ENCODE data around the gene ZFP37.

Gene ZFP37

DNA sequence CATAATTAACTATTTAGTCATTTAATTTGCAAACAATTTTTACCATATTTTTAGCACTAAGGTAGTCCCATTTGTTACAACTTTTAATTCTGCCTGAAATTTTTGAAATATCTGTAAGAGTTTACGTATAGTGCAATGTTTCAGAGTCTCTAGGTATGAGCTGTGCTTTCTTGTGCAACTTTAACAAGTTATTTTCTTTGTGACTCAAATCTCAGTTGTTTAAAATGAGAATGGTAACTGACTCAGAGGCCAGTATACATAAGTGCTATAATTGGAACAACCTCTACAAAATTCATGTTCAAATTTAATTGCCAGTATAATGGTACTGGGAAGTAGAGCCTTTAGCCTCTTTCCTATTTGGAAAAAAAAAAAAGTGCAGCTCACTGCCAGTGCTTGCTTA is 30.3 kb downstream of the ZFP37 start:
- no peaks in the 10 kb centered on the region for H3K79me1 ChIP-seq (replicated peaks; ENCODE audit: low read length, poor library complexity, severe bottlenecking)
- H2BK5ac ChIP-seq (ENCODE audit: low read depth, low read length, poor library complexity, severe bottlenecking): no peak overlapping the region
- H2BK120ac ChIP-seq (ENCODE audit: low read depth, low read length): no peak overlapping the region
- H2AK5ac ChIP-seq (ENCODE audit: low read length, severe bottlenecking): no peak overlapping the region
- H3K9me3 ChIP-seq (ENCODE audit: control insufficient read depth, low read length): peaks cover 83% of the 10 kb centered on the region
- no peaks in the 10 kb centered on the region for H3K4me1 ChIP-seq (ENCODE audit: control insufficient read depth, insufficient read depth, low read depth, low read length)
- H3K18ac ChIP-seq (ENCODE audit: low read depth in 1 of 2, low read length in 2 of 2): no peak overlapping the region
- H3K27ac ChIP-seq (ENCODE audit: low read length, poor library complexity, severe bottlenecking): no peak overlapping the region
- 40% methylated on average over 1 of the region's 1 CpG for WGBS
- no peak overlapping the region for H2AFZ ChIP-seq (ENCODE audit: low read depth, low read length)
- DNase-seq: no peak
- no peak overlapping the region for H3K23ac ChIP-seq (ENCODE audit: low read length in 2 of 2)
- no peak overlapping the region for H2BK12ac ChIP-seq (ENCODE audit: low read length in 2 of 2)
- no peak overlapping the region for H4K8ac ChIP-seq (ENCODE audit: low read length)
- no peaks in the 10 kb centered on the region for H3K36me3 ChIP-seq (ENCODE audit: control insufficient read depth in 1 of 2, insufficient read depth in 2 of 2, low read depth in 1 of 2, low read length in 2 of 2)
- no peak overlapping the region for H3K4ac ChIP-seq (ENCODE audit: low read depth in 1 of 2, low read length in 2 of 2)
- no peak overlapping the region for H2BK15ac ChIP-seq (ENCODE audit: low read depth, poor library complexity, severe bottlenecking)
- H3K14ac ChIP-seq (ENCODE audit: low read length in 2 of 2): no peak overlapping the region
- peak overlapping the region in 1 of 2 experiments; percentile 29 for H3K4me3 ChIP-seq (ENCODE audit: insufficient read depth in 1 of 2, low read depth in 1 of 2, low read length in 2 of 2)
- no peak overlapping the region for H3K4me2 ChIP-seq (ENCODE audit: low read length, poor library complexity, severe bottlenecking)
- H4K91ac ChIP-seq (ENCODE audit: low read length): no peak overlapping the region
- H3K27me3 ChIP-seq (ENCODE audit: control insufficient read depth in 1 of 2, insufficient read depth in 1 of 2, low read length in 2 of 2): no peaks in the 10 kb centered on the region
- no peak overlapping the region for H3K9ac ChIP-seq (ENCODE audit: low read length)

DNA sequence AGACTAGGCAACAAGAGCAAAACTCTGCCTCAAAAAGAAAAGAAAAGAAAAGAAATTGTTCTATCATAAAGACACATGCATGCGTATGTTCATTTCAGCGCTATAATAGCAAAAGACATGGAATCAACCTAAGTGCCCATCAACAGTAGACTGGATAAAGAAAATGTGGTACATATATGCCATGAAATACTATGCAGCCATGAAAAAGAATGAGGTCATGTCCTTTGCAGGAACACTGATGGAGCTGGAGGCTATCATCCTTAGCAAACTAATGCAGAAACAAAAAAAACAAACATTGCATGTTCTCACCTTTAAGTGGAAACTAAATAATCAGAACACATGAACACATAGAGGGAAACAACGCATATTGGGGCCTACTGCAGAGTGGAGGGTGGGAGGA is 38.3 kb downstream of the ZFP37 start:
- Histone ChIP-seq H3K9me3 (ENCODE audit: control insufficient read depth, low read length) (peaks cover 81% of the 10 kb centered on the region), H3K4me2 (ENCODE audit: low read length, poor library complexity, severe bottlenecking) (no peak overlapping the region), H4K91ac (ENCODE audit: low read length) (no peak overlapping the region), H4K8ac (ENCODE audit: low read length) (no peak overlapping the region), H3K27ac (ENCODE audit: low read length, poor library complexity, severe bottlenecking) (no peak overlapping the region), H3K23ac (ENCODE audit: low read length in 2 of 2) (no peak overlapping the region), H2AFZ (ENCODE audit: low read depth, low read length) (no peak overlapping the region), H3K79me1 (replicated peaks; ENCODE audit: low read length, poor library complexity, severe bottlenecking) (no peaks in the 10 kb centered on the region), H2BK120ac (ENCODE audit: low read depth, low read length) (no peak overlapping the region), H3K36me3 (ENCODE audit: control insufficient read depth in 1 of 2, insufficient read depth in 2 of 2, low read depth in 1 of 2, low read length in 2 of 2) (no peaks in the 10 kb centered on the region), H2AK5ac (ENCODE audit: low read length, severe bottlenecking) (no peak overlapping the region), H3K4me1 (ENCODE audit: control insufficient read depth, insufficient read depth, low read depth, low read length) (no peaks in the 10 kb centered on the region), H2BK15ac (ENCODE audit: low read depth, poor library complexity, severe bottlenecking) (no peak overlapping the region), H3K4ac (ENCODE audit: low read depth in 1 of 2, low read length in 2 of 2) (no peak overlapping the region), H2BK12ac (ENCODE audit: low read length in 2 of 2) (no peak overlapping the region), H3K9ac (ENCODE audit: low read length) (no peak overlapping the region), H2BK5ac (ENCODE audit: low read depth, low read length, poor library complexity, severe bottlenecking) (no peak overlapping the region), H3K18ac (ENCODE audit: low read depth in 1 of 2, low read length in 2 of 2) (no peak overlapping the region), H3K14ac (ENCODE audit: low read length in 2 of 2) (no peak overlapping the region), H3K27me3 (ENCODE audit: control insufficient read depth in 1 of 2, insufficient read depth in 1 of 2, low read length in 2 of 2) (no peaks in the 10 kb centered on the region), H3K4me3 (ENCODE audit: insufficient read depth in 1 of 2, low read depth in 1 of 2, low read length in 2 of 2) (peak overlapping the region in 1 of 2 experiments; percentile 14)
- 71% methylated on average over 1 of the region's 3 CpGs for WGBS
- no peak for DNase-seq

DNA sequence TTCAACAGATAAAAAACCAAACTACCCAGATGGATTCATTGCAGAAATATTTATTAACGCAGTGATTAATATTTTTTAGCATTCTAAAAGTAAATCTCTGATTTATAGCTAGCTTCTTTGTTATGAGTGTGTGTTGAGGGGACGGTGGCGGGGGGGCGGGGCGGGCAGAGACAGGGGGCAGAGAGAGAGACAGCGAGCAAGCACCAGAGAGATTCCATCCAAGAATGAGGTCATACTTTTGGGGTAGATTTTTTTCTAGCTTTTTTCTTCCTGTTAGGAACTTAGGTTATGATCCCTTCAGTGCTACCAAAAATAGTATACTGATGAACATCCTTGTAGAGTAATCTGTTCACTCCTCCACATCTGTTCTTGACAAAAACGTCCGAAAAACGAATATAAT is 44.0 kb downstream of the ZFP37 start:
- Histone ChIP-seq H2AFZ (ENCODE audit: low read depth, low read length) (no peak overlapping the region), H2AK5ac (ENCODE audit: low read length, severe bottlenecking) (no peak overlapping the region), H3K18ac (ENCODE audit: low read depth in 1 of 2, low read length in 2 of 2) (no peak overlapping the region), H3K14ac (ENCODE audit: low read length in 2 of 2) (no peak overlapping the region), H3K4me2 (ENCODE audit: low read length, poor library complexity, severe bottlenecking) (no peak overlapping the region), H4K8ac (ENCODE audit: low read length) (no peak overlapping the region), H3K4me1 (ENCODE audit: control insufficient read depth, insufficient read depth, low read depth, low read length) (peaks cover 3% of the 10 kb centered on the region), H3K23ac (ENCODE audit: low read length in 2 of 2) (no peak overlapping the region), H4K91ac (ENCODE audit: low read length) (no peak overlapping the region), H3K9me3 (ENCODE audit: control insufficient read depth, low read length) (peaks cover 76% of the 10 kb centered on the region), H3K27me3 (ENCODE audit: control insufficient read depth in 1 of 2, insufficient read depth in 1 of 2, low read length in 2 of 2) (no peaks in the 10 kb centered on the region), H2BK5ac (ENCODE audit: low read depth, low read length, poor library complexity, severe bottlenecking) (no peak overlapping the region), H2BK12ac (ENCODE audit: low read length in 2 of 2) (no peak overlapping the region), H3K79me1 (replicated peaks; ENCODE audit: low read length, poor library complexity, severe bottlenecking) (peaks cover 2% of the 10 kb centered on the region), H3K27ac (ENCODE audit: low read length, poor library complexity, severe bottlenecking) (no peak overlapping the region), H2BK15ac (ENCODE audit: low read depth, poor library complexity, severe bottlenecking) (no peak overlapping the region), H3K4ac (ENCODE audit: low read depth in 1 of 2, low read length in 2 of 2) (no peak overlapping the region), H3K36me3 (ENCODE audit: control insufficient read depth in 1 of 2, insufficient read depth in 2 of 2, low read depth in 1 of 2, low read length in 2 of 2) (peaks cover 0 to 3% of the 10 kb centered on the region in 2 experiments), H3K4me3 (ENCODE audit: insufficient read depth in 1 of 2, low read depth in 1 of 2, low read length in 2 of 2) (peak overlapping the region in 1 of 2 experiments; percentile 54), H3K9ac (ENCODE audit: low read length) (peak overlapping the region; percentile 73), H2BK120ac (ENCODE audit: low read depth, low read length) (no peak overlapping the region)
- DNase-seq: no peak
- 25% methylated on average over 2 of the region's 9 CpGs for WGBS

DNA sequence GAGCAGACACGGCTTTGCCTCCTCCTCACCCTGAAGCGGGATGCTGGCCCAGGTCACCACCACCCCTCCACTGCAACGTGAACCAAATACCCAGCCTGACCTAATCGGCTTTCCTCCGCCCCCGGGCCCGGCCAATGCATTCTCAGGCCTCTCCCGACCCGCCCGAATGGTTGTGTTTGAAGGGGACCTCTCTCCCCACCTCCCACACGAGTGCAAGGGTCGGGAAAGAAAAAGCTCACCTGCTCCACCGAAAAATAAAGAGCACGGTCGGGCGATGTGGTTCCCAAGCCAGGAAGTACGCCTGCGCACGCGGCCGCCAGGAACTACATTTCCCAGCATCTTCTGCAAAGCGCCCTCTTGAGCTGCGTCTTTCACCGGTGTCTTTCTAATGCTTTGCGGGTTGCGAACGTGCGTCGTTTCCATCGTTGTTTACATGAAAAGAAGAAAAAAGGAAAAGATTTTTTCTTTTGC is 44.6 kb downstream of the ZFP37 start, which contains the start of gene ZNF883:
ZNF883 (minus strand) TSS at position 282 of the 471 bp plus-strand sequence.
- Histone ChIP-seq H3K14ac (ENCODE audit: low read length in 2 of 2) (no peak within 1 kb of the TSS), H2BK15ac (ENCODE audit: low read depth, poor library complexity, severe bottlenecking) (no peak within 1 kb of the TSS), H3K27me3 (ENCODE audit: control insufficient read depth in 1 of 2, insufficient read depth in 1 of 2, low read length in 2 of 2) (no peaks in the 10 kb centered on the region), H4K8ac (ENCODE audit: low read length) (no peak within 1 kb of the TSS), H3K79me1 (replicated peaks; ENCODE audit: low read length, poor library complexity, severe bottlenecking) (peaks cover 2% of the 10 kb centered on the region), H2BK12ac (ENCODE audit: low read length in 2 of 2) (no peak within 1 kb of the TSS), H2BK5ac (ENCODE audit: low read depth, low read length, poor library complexity, severe bottlenecking) (no peak within 1 kb of the TSS), H2AK5ac (ENCODE audit: low read length, severe bottlenecking) (no peak within 1 kb of the TSS), H3K9me3 (ENCODE audit: control insufficient read depth, low read length) (peaks cover 78% of the 10 kb centered on the region), H2AFZ (ENCODE audit: low read depth, low read length) (peak within 1 kb of the TSS; percentile 58), H3K18ac (ENCODE audit: low read depth in 1 of 2, low read length in 2 of 2) (no peak within 1 kb of the TSS), H3K36me3 (ENCODE audit: control insufficient read depth in 1 of 2, insufficient read depth in 2 of 2, low read depth in 1 of 2, low read length in 2 of 2) (peaks cover 0 to 3% of the 10 kb centered on the region in 2 experiments), H3K4me1 (ENCODE audit: control insufficient read depth, insufficient read depth, low read depth, low read length) (peaks cover 3% of the 10 kb centered on the region), H3K23ac (ENCODE audit: low read length in 2 of 2) (no peak within 1 kb of the TSS), H2BK120ac (ENCODE audit: low read depth, low read length) (no peak within 1 kb of the TSS), H3K4me3 (ENCODE audit: insufficient read depth in 1 of 2, low read depth in 1 of 2, low read length in 2 of 2) (peak within 1 kb of the TSS; percentile 54 to 57), H4K91ac (ENCODE audit: low read length) (no peak within 1 kb of the TSS), H3K9ac (ENCODE audit: low read length) (peak within 1 kb of the TSS; percentile 73), H3K4ac (ENCODE audit: low read depth in 1 of 2, low read length in 2 of 2) (no peak within 1 kb of the TSS), H3K27ac (ENCODE audit: low read length, poor library complexity, severe bottlenecking) (no peak within 1 kb of the TSS), H3K4me2 (ENCODE audit: low read length, poor library complexity, severe bottlenecking) (peak within 1 kb of the TSS; percentile 54)
- DNase-seq: peak; percentile 46
- 3% methylated on average over 22 of the region's 30 CpGs for WGBS
